GM18951 (cell line): ENCODE data around the gene FRS3.

ENCODE experiments used
- POLR2A ChIP-seq: IDR thresholded peaks from 4 replicates; pipeline ENCODE4 v1.6.1; 2011; ENCODE audit warnings: mild to moderate bottlenecking; ENCODE audit not compliant: insufficient read length, insufficient read depth; ENCODE audit errors: extremely low read depth
- in situ Hi-C: fragments of 300-500 bp; cut with MboI; formaldehyde crosslinking; loops from one replicate; pipeline ENCODE4 v1.12.0; 2022; ENCODE audit warnings: low sequenced_read_pairs, mixed read lengths, inconsistent platforms; ENCODE audit not compliant: unreplicated experiment

FRS3 gene

GRCh38 chr6:41805830-41806774 is 26.4 kb upstream of the FRS3 start:
- no peak for TF ChIP-seq POLR2A

GRCh38 chr6:41801380-41801779 is 21.7 kb upstream of the FRS3 start:
- in situ Hi-C loops: no loop called here
- TF ChIP-seq POLR2A: no peak

More at GRCh38 chr6:41805830-41806774, 26.4 kb upstream of the FRS3 start:
- in situ Hi-C loops: no loop called here

- in situ Hi-C loops: loop anchor here (10.0 kb wide), 1 partner anchor 245 kb away; no protein-coding TSS in a partner anchor
- no peak for TF ChIP-seq POLR2A
These were observed 19.8 kb upstream of the FRS3 start for GRCh38 chr6:41799559-41799911.

GRCh38 chr6:41798901-41799558 is 19.3 kb upstream of the FRS3 start:
- in situ Hi-C loops: loop anchor here (10.0 kb wide), 1 partner anchor 246 kb away; no protein-coding TSS in a partner anchor
- no peak for TF ChIP-seq POLR2A

GRCh38 chr6:41796474-41796873 is 16.8 kb upstream of the FRS3 start:
- in situ Hi-C loops: loop anchor here (10.0 kb wide), 1 partner anchor 248 kb away; no protein-coding TSS in a partner anchor
- TF ChIP-seq POLR2A: no peak

- in situ Hi-C loops: loop anchor here (10.0 kb wide), 1 partner anchor 253 kb away; no protein-coding TSS in a partner anchor
- no peak for TF ChIP-seq POLR2A
These were observed 12.3 kb upstream of the FRS3 start for GRCh38 chr6:41791984-41792383.

- TF ChIP-seq POLR2A: no peak
- in situ Hi-C loops: loop anchor here (10.0 kb wide), 1 partner anchor 253 kb away; no protein-coding TSS in a partner anchor
These were observed 11.6 kb upstream of the FRS3 start for GRCh38 chr6:41791305-41791704.

- TF ChIP-seq POLR2A: no peak
- in situ Hi-C loops: loop anchor here (10.0 kb wide), 1 partner anchor 255 kb away; no protein-coding TSS in a partner anchor
These were observed 10.3 kb upstream of the FRS3 start for GRCh38 chr6:41790045-41790444.

- TF ChIP-seq POLR2A: no peak
- in situ Hi-C loops: no loop called here
These were observed 9.7 kb upstream of the FRS3 start for GRCh38 chr6:41789390-41789724.

GRCh38 chr6:41787219-41787917 is 7.7 kb upstream of the FRS3 start, which contains the start of gene TOMM6:
TSS of gene TOMM6 (plus strand) at chr6:41787694. CDS start at chr6:41787698, 4 bp downstream.
- peak; percentile 91 for TF ChIP-seq POLR2A
- in situ Hi-C loops: no loop called here

GRCh38 chr6:41786451-41787218 is 6.9 kb upstream of the FRS3 start:
- in situ Hi-C loops: no loop called here
- TF ChIP-seq POLR2A: peak; percentile 38
